HG02642 (cell line): ENCODE results near the gene PON3.
"Not testable (repeated sequence)": the region's sequence is repeated elsewhere in the genome, so short reads cannot be mapped to it uniquely, and the experiment has no call there.

Source experiments
- ATAC-seq: cut with Tn5 transposase; IDR thresholded peaks from one replicate; pipeline ENCODE4 v1.9.1; 2021; ENCODE audit warnings: mild to moderate bottlenecking; ENCODE audit not compliant: unreplicated experiment, poor library complexity

Gene PON3

GRCh38 chr7:95421000-95421846, 25.0 kb upstream of the PON3 start:
- ATAC-seq: no peak

GRCh38 chr7:95412075-95412474, 15.9 kb upstream of the PON3 start:
- no peak for ATAC-seq

- no peak for ATAC-seq
These were observed 15.5 kb upstream of the PON3 start for GRCh38 chr7:95411666-95412065.

GRCh38 chr7:95411036-95411435, 14.9 kb upstream of the PON3 start:
- ATAC-seq: no peak

- ATAC-seq: no peak
These were observed 11.6 kb upstream of the PON3 start for GRCh38 chr7:95407751-95408150.

- ATAC-seq: no peak
These were observed 9.6 kb upstream of the PON3 start for GRCh38 chr7:95405800-95406199.

- ATAC-seq: no peak
These were observed 9.0 kb upstream of the PON3 start for GRCh38 chr7:95405208-95405607.

GRCh38 chr7:95404316-95404865, 8.2 kb upstream of the PON3 start:
- no peak for ATAC-seq

GRCh38 chr7:95398155-95398940, 2.2 kb upstream of the PON3 start:
- ATAC-seq: no peak

GRCh38 chr7:95397381-95397780, 1.2 kb upstream of the PON3 start:
- ATAC-seq: no peak

GRCh38 chr7:95395755-95396135, 430 bp downstream of the PON3 start:
- no peak for ATAC-seq

GRCh38 chr7:95394370-95394769, 1.8 kb downstream of the PON3 start:
- no peak for ATAC-seq

- ATAC-seq: no peak
These were observed 4.4 kb downstream of the PON3 start for GRCh38 chr7:95391761-95392160.

GRCh38 chr7:95389516-95389915, 6.7 kb downstream of the PON3 start:
- no peak for ATAC-seq

GRCh38 chr7:95379457-95379856, 16.7 kb downstream of the PON3 start:
- ATAC-seq: not testable (repeated sequence)

- ATAC-seq: no peak
These were observed 19.4 kb downstream of the PON3 start for GRCh38 chr7:95376632-95377400.

GRCh38 chr7:95375591-95376257, 20.5 kb downstream of the PON3 start:
- ATAC-seq: no peak

GRCh38 chr7:95373323-95373722, 22.9 kb downstream of the PON3 start:
- ATAC-seq: no peak

GRCh38 chr7:95368235-95368634, 27.9 kb downstream of the PON3 start:
- ATAC-seq: no peak

GRCh38 chr7:95367606-95368005, 28.6 kb downstream of the PON3 start:
- ATAC-seq: no peak
